Small intestine (tissue), 7 donors: ENCODE data around the gene SORBS2. TPM values are rescaled to one million over a fixed set of nuclear protein-coding genes. Genes with fewer than 3 reads are reported as not detected.
A peak's percentile ranks its signal among the peaks of the same experiment; 100 is the strongest.

Experiments
- DNase-seq, 2 donors: peaks; one replicate each; pipeline versions ENCODE4 v3.0.0 to v3.0.0-alpha.2; 2013
- FAIRE-seq: peaks from 2 replicates; lab custom pipeline; 2012; peaks lifted over from hg19 to GRCh38; lab: Jason Lieb, UNC
- H3K27ac ChIP-seq, 3 donors: one replicate each; pipeline ENCODE4 v1.5.1; 2013; ENCODE audit warnings: low read length in 2 of 3, mild to moderate bottlenecking in 2 of 3, control low read depth in 1 of 3, inconsistent platforms in 1 of 3, low read depth in 1 of 3, moderate library complexity in 1 of 3
- H3K27me3 ChIP-seq, 3 donors: one replicate each; pipeline ENCODE4 v1.6.1; 2013; ENCODE audit warnings: low read length in 3 of 3, inconsistent platforms in 1 of 3; ENCODE audit not compliant: control insufficient read depth in 3 of 3, insufficient read depth in 3 of 3
- H3K36me3 ChIP-seq, 3 donors: one replicate each; pipeline ENCODE4 v1.6.1; 2013; ENCODE audit warnings: low read length in 3 of 3, inconsistent platforms in 1 of 3, low read depth in 1 of 3, mild to moderate bottlenecking in 1 of 3, moderate library complexity in 1 of 3; ENCODE audit not compliant: control insufficient read depth in 3 of 3, insufficient read depth in 2 of 3
- H3K4me1 ChIP-seq, 3 donors: one replicate each; pipeline ENCODE4 v1.6.1; 2013; ENCODE audit warnings: low read length in 2 of 3, inconsistent platforms in 1 of 3, low read depth in 1 of 3, mild to moderate bottlenecking in 1 of 3, moderate library complexity in 1 of 3; ENCODE audit not compliant: control insufficient read depth in 3 of 3, insufficient read depth in 2 of 3
- H3K4me3 ChIP-seq, 3 donors: one replicate each; pipeline ENCODE4 v1.5.1; 2013; ENCODE audit warnings: low read length in 3 of 3, control low read depth in 1 of 3, inconsistent platforms in 1 of 3, low read depth in 1 of 3, mild to moderate bottlenecking in 1 of 3, moderate library complexity in 1 of 3
- H3K9me3 ChIP-seq, 2 donors: one replicate each; pipeline ENCODE4 v1.6.1; 2013; ENCODE audit warnings: low read depth in 1 of 2, low read length in 1 of 2; ENCODE audit not compliant: control insufficient read depth in 2 of 2, insufficient read depth in 1 of 2
- WGBS, 3 donors: extraction: QIAGEN DNeasy Blood & Tissue Kit; methylation state at CpG; one replicate each; pipeline ENCODE4 v1.1.7; 2013; 5-methylcytosine and 5-hydroxymethylcytosine counted together
- polyA plus RNA-seq, 4 donors: library from polyadenylated mRNA; stranded (reverse) in 3 of 4; unstranded in 1 of 4; fragments of 200-250 nt in 3 of 4; fragments of 120-200 nt in 1 of 4; gene quantifications; one replicate each; pipeline versions ENCODE4 v1.2.1 to v1.2.3, GENCODE V29; 2013
- donor health status: healthy with polysubstance abuse.
- donor health status: control.
- donor health status: control.
- donor health status: Bipolar disorder and iron deficiency.
- donor health status: healthy.

SORBS2 gene
- polyA plus RNA-seq, 4 donors = 1.6 to 36.5 (median 16.1) TPM

- peak overlapping the region in 1 of 3 donors; percentile 13 for H3K27ac ChIP-seq
- peaks cover 0 to 19% (median 0%) of the 10 kb centered on the region in 3 donors for H3K36me3 ChIP-seq
- H3K4me1 ChIP-seq = peaks cover 0 to 4% (median 0%) of the 10 kb centered on the region in 3 donors
- 74 to 89% (median 82%) methylated on average over 5 of the region's 5 CpGs for WGBS, 3 donors
- H3K4me3 ChIP-seq = no peak overlapping the region
- FAIRE-seq (no peak), DNase-seq (no peak)
- no peaks in the 10 kb centered on the region for H3K27me3 ChIP-seq
- peaks cover 0 to 3% of the 10 kb centered on the region in 2 donors for H3K9me3 ChIP-seq
Measured at GRCh38 chr4:185734214-185734613, 77.8 kb downstream of the SORBS2 start.

- Histone ChIP-seq H3K4me1 (peaks cover 0 to 4% (median 0%) of the 10 kb centered on the region in 3 donors), H3K27ac (peak overlapping the region in 1 of 3 donors; percentile 52), H3K9me3 (peaks cover 0 to 3% of the 10 kb centered on the region in 2 donors), H3K4me3 (no peak overlapping the region), H3K27me3 (no peaks in the 10 kb centered on the region), H3K36me3 (peaks cover 0 to 17% (median 0%) of the 10 kb centered on the region in 3 donors)
- FAIRE-seq (no peak), DNase-seq (no peak)
- WGBS, 3 donors = 68 to 89% (median 87%) methylated on average over 3 of the region's 3 CpGs
Measured at GRCh38 chr4:185730849-185731608, 81.0 kb downstream of the SORBS2 start.

GRCh38 chr4:185730387-185730786 is 81.6 kb downstream of the SORBS2 start:
- 57 to 82% (median 71%) methylated on average over 4 of the region's 4 CpGs for WGBS, 3 donors
- Histone ChIP-seq H3K4me1 (peaks cover 0 to 4% (median 0%) of the 10 kb centered on the region in 3 donors), H3K27me3 (no peaks in the 10 kb centered on the region), H3K9me3 (peaks cover 0 to 3% of the 10 kb centered on the region in 2 donors), H3K27ac (peak overlapping the region in 1 of 3 donors; percentile 29), H3K4me3 (no peak overlapping the region), H3K36me3 (peaks cover 0 to 17% (median 0%) of the 10 kb centered on the region in 3 donors)
- FAIRE-seq (no peak), DNase-seq (no peak)

- H3K27ac ChIP-seq = peak overlapping the region in 1 of 3 donors; percentile 9
Measured at GRCh38 chr4:185729391-185729804, 82.6 kb downstream of the SORBS2 start.

GRCh38 chr4:185728893-185729292 is 83.1 kb downstream of the SORBS2 start:
- 82 to 96% (median 84%) methylated on average over 2 of the region's 2 CpGs for WGBS, 3 donors
- H3K27ac ChIP-seq = no peak overlapping the region
- H3K4me1 ChIP-seq = peaks cover 0 to 4% (median 0%) of the 10 kb centered on the region in 3 donors
- FAIRE-seq (no peak), DNase-seq (no peak)
- peaks cover 0 to 15% (median 0%) of the 10 kb centered on the region in 3 donors for H3K36me3 ChIP-seq
- no peaks in the 10 kb centered on the region for H3K27me3 ChIP-seq
- no peak overlapping the region for H3K4me3 ChIP-seq
- H3K9me3 ChIP-seq = peaks cover 0 to 3% of the 10 kb centered on the region in 2 donors

More at GRCh38 chr4:185729391-185729804, 82.6 kb downstream of the SORBS2 start:
- H3K36me3 ChIP-seq = peaks cover 0 to 17% (median 0%) of the 10 kb centered on the region in 3 donors
- no peak for DNase-seq
- no peaks in the 10 kb centered on the region for H3K27me3 ChIP-seq
- no peak for FAIRE-seq
- H3K4me1 ChIP-seq = peaks cover 0 to 4% (median 0%) of the 10 kb centered on the region in 3 donors
- 76 to 88% (median 85%) methylated on average over 4 of the region's 4 CpGs for WGBS, 3 donors
- no peak overlapping the region for H3K4me3 ChIP-seq
- H3K9me3 ChIP-seq = peaks cover 0 to 3% of the 10 kb centered on the region in 2 donors

GRCh38 chr4:185726931-185727330 is 85.1 kb downstream of the SORBS2 start:
- no peaks in the 10 kb centered on the region for H3K9me3 ChIP-seq
- DNase-seq = no peak
- H3K27ac ChIP-seq = no peak overlapping the region
- 66 to 70% (median 67%) methylated on average over 8 of the region's 8 CpGs for WGBS, 3 donors
- H3K4me1 ChIP-seq = peaks cover 0 to 4% (median 0%) of the 10 kb centered on the region in 3 donors
- no peak for FAIRE-seq
- H3K27me3 ChIP-seq = no peaks in the 10 kb centered on the region
- no peak overlapping the region for H3K4me3 ChIP-seq
- H3K36me3 ChIP-seq = peaks cover 0 to 5% (median 0%) of the 10 kb centered on the region in 3 donors

GRCh38 chr4:185723631-185724260 is 88.2 kb downstream of the SORBS2 start:
- H3K27ac ChIP-seq = peak overlapping the region in 1 of 3 donors; percentile 5
- H3K4me3 ChIP-seq = no peak overlapping the region
- 24 to 31% (median 26%) methylated on average over 6 of the region's 6 CpGs for WGBS, 3 donors
- H3K9me3 ChIP-seq = peaks cover 0 to 2% of the 10 kb centered on the region in 2 donors
- H3K27me3 ChIP-seq = no peaks in the 10 kb centered on the region
- H3K4me1 ChIP-seq = peaks cover 0 to 8% (median 0%) of the 10 kb centered on the region in 3 donors
- H3K36me3 ChIP-seq = no peaks in the 10 kb centered on the region
- peak in 1 of 2 donors; percentile 42 for DNase-seq
- FAIRE-seq = no peak

GRCh38 chr4:185722029-185722316 is 90.0 kb downstream of the SORBS2 start:
- no peak for DNase-seq
- H3K4me1 ChIP-seq = peaks cover 0 to 12% (median 0%) of the 10 kb centered on the region in 3 donors
- H3K27ac ChIP-seq = no peak overlapping the region
- FAIRE-seq = no peak
- no peaks in the 10 kb centered on the region for H3K27me3 ChIP-seq
- WGBS, 3 donors = 49 to 70% (median 67%) methylated on average over 3 of the region's 3 CpGs
- H3K4me3 ChIP-seq = no peak overlapping the region
- peaks cover 0 to under 1% (median 0%) of the 10 kb centered on the region in 3 donors for H3K36me3 ChIP-seq
- peaks cover 0 to 2% of the 10 kb centered on the region in 2 donors for H3K9me3 ChIP-seq
